Activated CD4-positive, alpha-beta T cell treated with anti-CD3 and anti-CD28 coated beads for 24 hours (primary cell): ENCODE measurements around the gene GALNT16.
"Not testable (repeated sequence)": the region's sequence is repeated elsewhere in the genome, so short reads cannot be mapped to it uniquely, and the experiment has no call there.

ENCODE experiments used
- DNase-seq, 2 donors: peaks; one replicate each; pipeline ENCODE4 v3.0.0-alpha.2; 2020; ENCODE audit warnings: low read depth in 2 of 2

The GALNT16 gene

DNA sequence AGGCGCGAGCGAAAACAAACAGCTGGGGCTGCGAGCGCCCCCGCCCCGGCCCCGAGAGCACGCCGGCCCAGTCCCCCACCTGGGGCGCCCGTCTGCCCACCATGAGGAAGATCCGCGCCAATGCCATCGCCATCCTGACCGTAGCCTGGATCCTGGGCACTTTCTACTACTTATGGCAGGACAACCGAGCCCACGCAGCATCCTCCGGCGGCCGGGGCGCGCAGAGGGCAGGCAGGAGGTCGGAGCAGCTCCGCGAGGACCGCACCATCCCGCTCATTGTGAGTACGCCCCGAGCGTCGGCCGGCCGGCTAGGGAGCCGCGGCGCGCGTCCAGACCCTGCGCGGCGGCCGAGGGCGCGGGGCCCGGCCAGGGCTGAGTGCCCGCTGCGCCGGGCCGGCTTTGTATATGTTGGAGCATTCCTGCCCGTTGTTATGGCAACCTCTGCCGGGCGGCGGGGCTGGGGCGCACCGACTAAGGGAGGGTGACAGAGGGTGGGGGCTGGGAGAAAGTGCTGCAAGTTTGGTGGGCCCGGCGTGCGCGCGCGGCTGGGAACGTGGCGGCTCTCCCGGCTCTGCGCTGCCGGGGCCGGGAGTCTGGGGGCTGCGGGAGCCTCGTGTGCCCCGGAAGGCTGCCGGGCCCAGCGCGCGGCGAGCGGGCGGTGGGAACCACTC is 367 bp downstream of the GALNT16 start:
- DNase-seq = no peak

DNA sequence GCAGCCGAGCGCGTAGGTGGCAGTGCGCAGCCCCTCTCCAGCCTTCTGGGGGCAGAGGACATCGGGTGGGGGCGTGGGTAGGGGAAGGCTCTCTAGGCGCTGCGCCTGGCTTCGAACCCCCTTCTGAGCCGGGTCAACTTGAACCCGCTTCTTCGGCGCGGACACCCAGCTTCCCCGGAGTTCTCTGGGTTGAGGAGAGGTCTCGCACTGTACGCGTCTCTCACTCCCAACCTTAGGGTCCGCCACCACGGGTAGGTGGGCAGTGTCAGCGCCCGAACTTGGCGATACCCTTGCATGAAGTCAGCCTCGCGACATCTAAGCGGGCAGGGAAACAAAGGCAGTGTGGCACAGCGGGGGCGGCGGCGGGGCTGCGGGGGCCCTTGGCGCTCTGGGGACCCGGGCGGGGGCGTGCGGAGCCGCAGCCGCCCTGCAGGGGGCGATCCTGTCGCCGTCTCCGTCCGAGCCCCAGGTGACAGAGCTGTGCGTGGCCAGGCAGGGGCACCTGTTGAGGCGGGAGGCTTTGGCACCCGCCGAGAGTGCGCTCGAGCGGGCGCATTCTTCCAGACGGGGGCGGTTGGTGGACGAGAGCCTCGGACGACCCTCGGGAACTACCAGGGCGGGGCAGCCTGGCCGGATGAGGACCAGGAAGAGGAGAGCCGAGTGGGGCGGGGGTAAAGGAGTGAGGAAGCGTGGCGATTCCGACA is 1.1 kb downstream of the GALNT16 start:
- DNase-seq = peak in 1 of 2 donors; percentile 47

GRCh38 chr14:69261761-69262331 is 1.9 kb downstream of the GALNT16 start:
- DNase-seq = no peak

DNA sequence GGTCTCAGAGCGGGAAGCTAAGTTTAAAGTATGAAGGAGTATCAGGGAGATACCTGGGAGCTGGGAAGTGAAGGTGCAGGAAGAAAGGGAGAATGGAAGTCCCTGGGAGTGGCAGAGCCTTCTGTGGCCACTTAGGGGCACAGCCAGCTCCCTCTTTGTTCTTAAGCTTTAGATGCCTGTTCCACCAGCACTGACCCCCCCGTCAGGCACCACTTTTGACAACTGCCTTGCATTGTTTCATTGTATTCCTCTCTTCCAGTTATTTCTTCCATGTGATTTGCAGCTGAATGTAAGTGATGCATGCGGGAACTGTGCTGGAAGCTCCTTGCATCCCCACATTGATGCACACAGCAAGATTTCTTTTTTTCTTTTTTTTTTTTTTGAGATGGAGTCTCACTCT is 2.6 kb downstream of the GALNT16 start:
- DNase-seq = no peak

DNA sequence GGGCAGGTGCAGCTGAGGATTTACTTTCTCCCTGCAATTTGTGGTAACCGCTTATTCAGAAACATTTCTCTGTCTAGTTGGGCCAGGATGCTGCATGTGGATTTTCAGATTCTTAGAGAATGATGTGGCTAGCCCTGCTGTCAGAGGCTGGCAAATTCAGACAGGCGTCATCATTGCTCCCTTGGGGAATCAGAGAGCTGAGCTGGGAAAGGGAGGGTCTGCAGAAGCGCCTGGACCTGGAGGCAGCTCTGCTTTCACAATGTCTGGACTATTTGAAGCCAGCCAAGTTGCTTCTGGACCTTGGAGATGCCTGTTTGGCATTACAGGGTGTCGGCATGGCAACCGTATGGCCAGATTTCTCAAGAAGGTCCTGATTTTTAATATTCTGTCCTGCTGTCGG is 3.4 kb downstream of the GALNT16 start:
- no peak for DNase-seq

DNA sequence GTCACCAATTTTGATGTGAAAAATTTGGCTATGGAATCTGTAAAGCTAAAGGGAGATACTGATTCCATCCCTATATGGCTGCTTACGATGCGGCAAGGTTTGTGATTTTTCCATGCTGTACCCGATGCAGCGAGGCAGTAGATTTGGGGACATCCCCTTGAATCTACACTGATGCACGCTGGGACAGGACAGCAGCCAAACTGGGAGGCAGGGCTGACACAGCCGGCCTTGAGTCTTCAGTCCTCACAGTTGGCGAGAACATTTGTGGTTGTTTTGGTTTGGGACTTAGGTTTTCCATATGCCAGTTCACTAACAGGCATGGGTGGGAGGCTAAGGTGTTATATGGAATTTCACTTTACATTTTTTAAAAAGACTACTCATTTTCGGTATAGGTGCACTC is 3.8 kb downstream of the GALNT16 start:
- no peak for DNase-seq

DNA sequence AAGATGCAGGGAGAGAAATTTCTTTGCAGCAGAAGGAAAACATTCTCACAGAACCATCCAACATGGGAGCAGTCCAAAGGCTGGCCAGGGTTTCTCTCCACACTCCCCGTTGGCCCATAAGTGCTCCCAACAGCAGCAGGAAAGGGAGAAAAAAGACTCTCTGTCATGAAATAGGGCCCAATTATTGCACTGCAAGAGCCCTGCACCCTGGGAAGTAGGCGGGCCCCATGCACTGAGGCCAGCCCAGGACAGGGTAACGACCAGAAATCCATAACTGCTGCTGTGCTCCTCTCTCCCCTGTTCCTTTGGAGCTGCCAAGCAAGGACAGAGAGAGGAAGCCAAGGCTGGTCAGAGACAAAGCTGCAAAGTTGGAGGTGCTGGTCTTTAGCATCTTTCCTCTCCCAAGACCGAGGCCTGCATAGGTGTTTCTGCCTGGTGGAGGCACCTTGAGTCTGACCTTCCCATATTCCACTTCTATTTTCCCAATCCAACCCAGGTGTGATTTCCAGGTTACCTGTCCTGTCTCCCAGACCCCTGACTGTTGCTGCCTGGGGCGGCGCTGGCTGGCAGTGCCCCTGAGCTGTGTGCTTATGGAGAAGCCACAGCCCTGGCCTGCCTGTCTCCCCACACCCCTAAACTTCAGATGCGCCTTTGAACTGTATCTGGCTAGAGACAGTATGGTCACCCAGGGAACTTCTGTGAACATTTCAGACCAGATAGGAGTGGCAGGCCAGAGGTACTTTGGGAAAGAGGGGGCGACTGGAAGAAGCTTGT is 6.8 kb downstream of the GALNT16 start:
- DNase-seq = no peak

GRCh38 chr14:69267492-69267891 is 7.5 kb downstream of the GALNT16 start:
- no peak for DNase-seq

GRCh38 chr14:69268223-69268622 is 8.3 kb downstream of the GALNT16 start:
- DNase-seq = no peak

GRCh38 chr14:69268763-69269162 is 8.8 kb downstream of the GALNT16 start:
- no peak for DNase-seq

DNA sequence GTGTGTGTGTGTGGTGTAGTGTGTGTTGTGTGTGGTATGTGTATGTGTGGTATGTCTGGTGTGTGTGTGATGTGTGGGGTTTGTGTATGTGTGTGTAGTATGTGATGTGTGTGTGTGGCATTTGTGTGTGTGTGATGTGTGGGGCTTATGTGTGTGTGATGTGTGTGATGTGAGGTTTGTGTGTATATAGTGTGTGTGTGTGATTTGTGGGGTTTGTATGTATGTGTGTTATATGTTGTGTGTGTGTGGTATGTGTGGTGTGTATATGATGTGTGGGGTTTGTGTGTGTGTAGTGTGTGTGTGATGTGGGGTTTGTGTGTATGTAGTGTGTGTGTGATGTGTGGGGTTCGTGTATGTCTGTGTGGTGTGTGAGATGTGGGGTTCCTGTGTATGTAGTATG is 9.4 kb downstream of the GALNT16 start:
- DNase-seq = no peak

- no peak for DNase-seq
These were observed 10.1 kb downstream of the GALNT16 start for GRCh38 chr14:69270097-69270496.

DNA sequence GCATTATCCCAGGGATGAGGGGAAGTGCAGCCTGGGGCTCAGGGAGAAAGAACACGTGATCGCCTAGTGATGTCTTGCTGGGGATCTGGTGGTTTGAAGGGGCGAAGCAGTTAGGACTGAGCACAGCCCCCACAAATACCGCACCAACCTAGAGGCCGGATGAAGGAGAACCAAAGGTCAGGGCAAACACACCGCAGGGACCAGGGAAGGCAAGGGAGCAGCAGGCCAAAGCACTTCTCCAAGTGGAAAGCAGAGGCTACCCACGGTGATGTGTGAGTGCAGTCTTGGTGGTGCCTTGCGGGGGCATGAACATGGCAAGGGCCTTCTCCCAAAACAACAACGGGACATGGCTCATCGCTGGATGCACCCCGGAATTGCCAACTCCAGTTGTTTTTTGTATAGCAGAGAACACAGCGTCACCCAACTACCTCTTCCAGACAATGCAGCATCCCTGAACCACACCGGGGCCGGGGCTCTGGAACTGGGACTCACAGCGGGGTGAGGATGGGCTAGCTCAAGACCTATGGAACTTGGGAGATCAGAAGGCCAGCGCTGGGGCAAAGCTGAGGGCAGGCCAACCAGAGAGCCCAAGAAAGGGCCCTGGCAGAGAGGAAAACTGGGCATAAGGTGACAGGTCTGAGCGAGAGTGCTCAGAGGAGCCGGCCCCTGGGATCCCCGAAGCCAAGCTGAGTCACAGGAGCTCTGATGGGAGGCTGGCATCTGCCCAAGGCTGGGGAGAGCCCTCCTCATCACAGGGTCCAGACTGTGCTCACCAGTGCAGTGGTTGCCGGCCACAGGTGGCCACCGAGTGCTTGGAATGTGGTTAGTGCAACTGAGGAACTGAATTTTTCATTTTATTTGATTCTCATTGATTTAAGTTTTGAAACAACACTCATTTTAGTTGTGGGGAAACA is 11.1 kb downstream of the GALNT16 start:
- no peak for DNase-seq

DNA sequence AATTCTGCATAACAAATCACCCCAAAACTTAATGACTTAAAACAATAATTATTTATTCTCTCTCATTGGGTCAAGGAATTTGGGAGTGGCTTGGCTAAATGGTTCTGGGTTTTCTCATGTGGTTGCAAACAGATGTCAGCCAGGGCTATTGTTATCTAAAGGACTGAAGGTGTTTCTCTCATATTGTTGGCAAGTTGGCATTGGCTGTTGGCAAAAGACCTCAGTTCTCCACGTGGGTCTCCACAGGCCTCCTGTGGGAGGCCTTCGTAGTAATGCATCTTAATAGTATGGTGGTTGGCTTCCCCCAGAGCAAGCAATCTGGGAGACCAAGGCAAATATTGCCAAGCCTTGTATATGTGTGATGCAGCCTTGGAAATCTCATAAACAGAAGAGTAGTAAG is 14.4 kb downstream of the GALNT16 start:
- no peak for DNase-seq

DNA sequence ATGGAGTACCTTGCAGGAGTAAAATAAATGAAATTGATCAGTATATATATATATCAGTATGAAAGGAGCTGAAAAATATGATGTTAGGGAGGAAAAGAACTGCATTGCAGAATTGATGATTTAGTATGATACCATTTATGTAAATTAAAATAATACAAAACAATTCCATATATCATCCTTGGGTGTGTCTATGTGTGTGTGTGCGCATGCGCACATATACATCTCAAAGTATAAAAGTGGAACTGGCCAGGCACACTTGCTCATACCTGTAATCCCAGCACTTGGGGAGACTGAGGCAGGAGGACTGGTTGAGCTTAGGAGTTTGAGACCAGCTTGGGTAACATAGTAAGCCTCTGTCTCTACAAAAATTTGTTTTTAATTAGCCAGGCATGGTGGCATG is 15.4 kb downstream of the GALNT16 start:
- no peak for DNase-seq

GRCh38 chr14:69277356-69277755 is 17.4 kb downstream of the GALNT16 start:
- DNase-seq = not testable (repeated sequence)

DNA sequence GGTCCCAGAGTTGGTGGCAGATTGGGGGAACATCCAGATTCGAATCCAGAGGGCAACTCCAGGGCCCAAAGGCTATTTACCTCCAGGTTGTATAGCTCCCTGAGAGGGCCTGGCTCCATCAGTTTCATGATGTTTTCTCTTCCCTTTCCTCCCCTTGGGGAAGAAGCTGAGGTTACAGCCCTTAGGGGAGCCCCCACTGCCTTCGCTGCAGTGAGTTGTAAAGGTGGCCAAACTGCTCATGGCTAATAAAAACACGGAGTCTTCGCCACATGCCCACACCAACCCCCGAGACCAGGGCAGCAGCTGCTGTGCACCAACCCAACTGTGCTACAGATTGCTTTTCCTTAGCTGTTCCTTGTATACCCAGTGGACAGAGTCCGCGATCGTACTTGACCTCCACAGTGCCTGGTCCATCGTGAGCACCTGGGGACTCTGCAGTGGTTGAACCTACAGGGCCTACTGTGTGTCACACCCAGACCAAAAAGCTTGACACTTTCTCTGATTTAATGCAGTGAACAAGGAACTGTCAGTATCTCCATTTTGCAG is 20.9 kb downstream of the GALNT16 start:
- no peak for DNase-seq

- no peak for DNase-seq
These were observed 21.7 kb downstream of the GALNT16 start for GRCh38 chr14:69281450-69282169.

DNA sequence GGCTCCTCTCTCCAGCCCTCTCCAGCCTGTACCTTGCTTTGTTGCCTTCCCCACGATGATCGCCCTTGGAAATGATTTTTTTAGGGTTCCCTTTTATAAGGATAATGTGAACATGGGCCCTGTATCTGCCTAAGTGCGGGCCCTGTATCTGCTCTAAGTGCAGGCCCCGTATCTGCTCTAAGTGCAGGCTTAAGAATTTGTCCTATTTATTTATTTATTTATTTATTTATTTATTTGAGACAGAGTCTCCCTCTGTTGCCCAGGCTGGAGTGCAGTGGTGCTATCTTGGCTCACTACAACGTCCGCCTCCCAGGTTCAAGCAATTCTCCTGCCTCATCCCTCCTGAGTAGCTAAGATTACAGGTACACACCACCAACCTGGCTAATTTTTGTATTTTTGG is 22.5 kb downstream of the GALNT16 start:
- no peak for DNase-seq

DNA sequence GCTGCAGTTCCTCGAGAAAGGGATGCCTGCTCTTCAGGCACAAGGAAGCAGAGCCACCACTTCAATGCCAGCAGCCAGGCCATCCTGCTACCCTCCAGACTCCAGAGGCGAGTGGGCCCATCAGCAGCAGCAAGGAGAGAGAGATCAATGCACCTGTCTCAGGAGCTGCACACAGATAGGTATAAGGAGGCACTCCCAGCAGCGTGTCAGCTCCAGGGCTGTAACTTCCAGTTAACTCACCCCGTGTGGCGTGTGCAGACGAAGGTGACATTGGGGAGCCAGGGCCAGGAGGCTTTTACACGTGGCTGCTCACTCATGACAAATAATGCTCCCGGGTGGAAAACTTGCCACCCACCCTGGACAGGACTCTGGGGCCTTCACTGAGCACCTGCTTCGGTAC is 24.2 kb downstream of the GALNT16 start:
- no peak for DNase-seq
